ENCODE measurements around the gene CLEC5A. TPM values are rescaled to one million over a fixed set of nuclear protein-coding genes. Genes with fewer than 3 reads are reported as not detected.

Gene CLEC5A
- total and polyA plus RNA-seq, 9 of the 15 experiments (the other 6 are each of a cell fraction or from before 2014, with no cell fraction given) = not detected

DNA sequence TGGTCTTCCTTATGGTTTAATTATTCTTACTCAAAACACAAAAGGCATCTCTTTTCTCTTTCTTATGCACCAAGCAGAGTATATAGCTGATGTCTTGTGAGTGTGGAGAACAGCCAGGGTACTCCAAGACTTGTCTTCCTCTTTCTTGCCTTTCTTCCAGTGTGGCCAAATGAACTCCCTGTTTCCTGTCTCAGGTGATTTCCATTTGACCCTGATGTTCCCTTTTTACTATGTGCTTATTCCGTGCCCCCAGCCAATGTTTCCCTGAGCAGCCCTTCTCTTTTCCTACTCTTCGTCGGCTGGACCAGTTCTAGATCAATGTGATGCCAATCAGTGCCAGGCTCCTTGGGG lies 18.0 kb downstream of the CLEC5A start (continued):
- TF ChIP-seq, protein P1, sequence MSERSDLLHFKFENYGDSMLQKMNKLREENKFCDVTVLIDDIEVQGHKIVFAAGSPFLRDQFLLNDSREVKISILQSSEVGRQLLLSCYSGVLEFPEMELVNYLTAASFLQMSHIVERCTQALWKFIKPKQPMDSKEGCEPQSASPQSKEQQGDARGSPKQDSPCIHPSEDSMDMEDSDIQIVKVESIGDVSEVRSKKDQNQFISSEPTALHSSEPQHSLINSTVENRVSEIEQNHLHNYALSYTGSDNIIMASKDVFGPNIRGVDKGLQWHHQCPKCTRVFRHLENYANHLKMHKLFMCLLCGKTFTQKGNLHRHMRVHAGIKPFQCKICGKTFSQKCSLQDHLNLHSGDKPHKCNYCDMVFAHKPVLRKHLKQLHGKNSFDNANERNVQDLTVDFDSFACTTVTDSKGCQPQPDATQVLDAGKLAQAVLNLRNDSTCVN (CRISPR knock-in tag; IDR thresholded peaks at IDR 0.05) = no peak
- TF ChIP-seq ZNF444 (CRISPR knock-in tag; IDR thresholded peaks at IDR 0.05) (no peak), EGR1 (conservative IDR thresholded peaks at IDR 0.05) (no peak), NELFE (IDR thresholded peaks at IDR 0.05; ENCODE audit: insufficient read depth, insufficient read length) (no peak), ILK (tag; IDR thresholded peaks at IDR 0.05; ENCODE audit: borderline replicate concordance, low read depth) (no peak), ATF1 (CRISPR knock-in tag; IDR thresholded peaks at IDR 0.05) (no peak), ATF1 (tag; IDR thresholded peaks at IDR 0.05) (no peak), ZNF707 (CRISPR knock-in tag; conservative IDR thresholded peaks at IDR 0.05) (no peak)

DNA sequence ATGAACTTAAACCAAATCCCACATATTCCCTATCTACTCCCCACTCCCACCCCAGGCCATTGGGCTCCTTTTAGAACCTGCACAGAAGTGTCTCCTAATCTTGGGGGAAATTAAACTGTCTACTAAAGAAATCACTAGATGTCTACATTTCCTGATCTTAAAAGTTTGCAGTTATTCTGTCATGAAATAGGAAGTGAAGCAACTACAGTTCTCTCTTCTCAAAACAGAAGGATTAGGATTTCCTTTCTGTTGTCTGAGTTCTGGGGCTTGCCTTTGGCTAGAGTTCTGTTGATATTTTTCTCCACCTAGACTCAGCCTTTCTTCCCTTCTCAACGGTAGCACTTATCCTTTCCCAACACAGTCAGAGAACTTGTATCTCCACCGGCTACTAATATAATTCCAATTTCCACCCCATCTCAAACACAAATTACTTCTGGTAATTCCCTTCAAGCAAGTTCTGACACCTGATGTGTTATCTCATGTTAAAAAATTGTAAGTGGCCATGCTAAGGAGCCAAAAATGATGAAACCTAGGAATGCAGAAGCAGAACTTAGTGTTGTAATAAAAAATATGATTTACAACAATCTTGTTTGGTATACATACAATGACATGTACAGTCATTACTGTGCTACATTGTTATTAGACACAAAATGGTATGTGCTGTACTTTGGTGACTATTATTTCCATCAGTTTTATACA lies 18.5 kb downstream of the CLEC5A start:
- POLR2A ChIA-PET = no interaction called here
- TF ChIP-seq, protein P2, sequence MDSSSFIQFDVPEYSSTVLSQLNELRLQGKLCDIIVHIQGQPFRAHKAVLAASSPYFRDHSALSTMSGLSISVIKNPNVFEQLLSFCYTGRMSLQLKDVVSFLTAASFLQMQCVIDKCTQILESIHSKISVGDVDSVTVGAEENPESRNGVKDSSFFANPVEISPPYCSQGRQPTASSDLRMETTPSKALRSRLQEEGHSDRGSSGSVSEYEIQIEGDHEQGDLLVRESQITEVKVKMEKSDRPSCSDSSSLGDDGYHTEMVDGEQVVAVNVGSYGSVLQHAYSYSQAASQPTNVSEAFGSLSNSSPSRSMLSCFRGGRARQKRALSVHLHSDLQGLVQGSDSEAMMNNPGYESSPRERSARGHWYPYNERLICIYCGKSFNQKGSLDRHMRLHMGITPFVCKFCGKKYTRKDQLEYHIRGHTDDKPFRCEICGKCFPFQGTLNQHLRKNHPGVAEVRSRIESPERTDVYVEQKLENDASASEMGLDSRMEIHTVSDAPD (CRISPR knock-in tag; IDR thresholded peaks at IDR 0.05) = no peak
- TF ChIP-seq THRAP3 (IDR thresholded peaks at IDR 0.05; ENCODE audit: borderline replicate concordance) (no peak), NR3C1 (CRISPR knock-in tag; IDR thresholded peaks at IDR 0.05) (no peak), NFE2 (IDR thresholded peaks at IDR 0.05; ENCODE audit: low read depth) (no peak), RBM17 (IDR thresholded peaks at IDR 0.05; ENCODE audit: borderline replicate concordance, low read depth, low read length) (no peak), PRPF4 (IDR thresholded peaks at IDR 0.05; ENCODE audit: insufficient read depth, low read depth, low read length, poor library complexity, severe bottlenecking) (no peak), CBFA2T2 (conservative IDR thresholded peaks at IDR 0.05) (no peak), ZNF224 (CRISPR knock-in tag; IDR thresholded peaks at IDR 0.05) (no peak), CBX3 (IDR thresholded peaks at IDR 0.05; ENCODE audit: borderline replicate concordance in 1 of 2, low read length in 2 of 2) (no peak), CHD4 (IDR thresholded peaks at IDR 0.05; ENCODE audit: insufficient read depth, insufficient replicate concordance, low read depth, low read length, poor library complexity, severe bottlenecking) (no peak), HIVEP1 (CRISPR knock-in tag; IDR thresholded peaks at IDR 0.05) (no peak)
- TF ChIP-seq, protein P3, sequence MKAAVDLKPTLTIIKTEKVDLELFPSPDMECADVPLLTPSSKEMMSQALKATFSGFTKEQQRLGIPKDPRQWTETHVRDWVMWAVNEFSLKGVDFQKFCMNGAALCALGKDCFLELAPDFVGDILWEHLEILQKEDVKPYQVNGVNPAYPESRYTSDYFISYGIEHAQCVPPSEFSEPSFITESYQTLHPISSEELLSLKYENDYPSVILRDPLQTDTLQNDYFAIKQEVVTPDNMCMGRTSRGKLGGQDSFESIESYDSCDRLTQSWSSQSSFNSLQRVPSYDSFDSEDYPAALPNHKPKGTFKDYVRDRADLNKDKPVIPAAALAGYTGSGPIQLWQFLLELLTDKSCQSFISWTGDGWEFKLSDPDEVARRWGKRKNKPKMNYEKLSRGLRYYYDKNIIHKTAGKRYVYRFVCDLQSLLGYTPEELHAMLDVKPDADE (conservative IDR thresholded peaks at IDR 0.05; ENCODE audit: control insufficient read depth, low read depth, low read length) = no peak

More for the DNA sequence above, 18.5 kb downstream of the CLEC5A start:
- Histone ChIP-seq H3K9me1 (ENCODE audit: control insufficient read depth, insufficient read depth, low read length) (no peaks in the 10 kb centered on the region), H4K20me1 (replicated peaks; ENCODE audit: control insufficient read depth, insufficient read depth, low read length) (no peaks in the 10 kb centered on the region), H3K9me3 (replicated peaks; ENCODE audit: control insufficient read depth, insufficient read depth, low read depth, low read length) (no peaks in the 10 kb centered on the region), H3K79me2 (ENCODE audit: control insufficient read depth, insufficient read depth, low read length) (no peaks in the 10 kb centered on the region), H3K27me3 (ENCODE audit: control insufficient read depth in 2 of 2, insufficient read depth in 2 of 2, low read length in 2 of 2) (no peaks in the 10 kb centered on the region), H3K36me3 (ENCODE audit: control insufficient read depth, insufficient read depth, low read length) (no peaks in the 10 kb centered on the region), H2AFZ (ENCODE audit: low read depth, low read length) (no peak overlapping the region), H3K4me3 (no peak overlapping the region), H3K4me1 (replicated peaks in 1 of 2; ENCODE audit: control insufficient read depth in 2 of 2, insufficient read depth in 2 of 2, low read length in 2 of 2) (no peaks in the 10 kb centered on the region), H3K9ac (ENCODE audit: insufficient read depth in 1 of 2, low read depth in 2 of 2, low read length in 2 of 2) (no peak overlapping the region), H3K4me2 (ENCODE audit: insufficient read depth, low read length) (no peak overlapping the region), H3K27ac (ENCODE audit: extremely low read depth, low read depth, low read length) (no peak overlapping the region)
- no peak for ATAC-seq
- BruUV-seq (replicated peaks) = no TSS peak
- intact Hi-C loops (cut with micrococcal nuclease) (no loop called here), in situ Hi-C loops (cut with MboI) (no loop called here)
- no peak for FAIRE-seq
- DNase-seq (ENCODE audit: extremely low read depth in 1 of 4, low spot score in 3 of 4) = no peak
- CTCF ChIA-PET (ENCODE audit: low intra/inter-chr PET ratio) = no interaction called here
- 4% methylated on average over 2 of the region's 2 CpGs for WGBS (ENCODE audit: insufficient coverage, low coverage, missing lambda C conversion rate)
